HCT116 (cell line): ENCODE measurements around the gene HMGN5. TPM values are rescaled to one million over a fixed set of nuclear protein-coding genes. Genes with fewer than 3 reads are reported as not detected.

ENCODE experiments used
- ATAC-seq: fragments of 200-7000 bp; cut with Tn5 transposase; 2 replicates; pipeline ENCODE4 v1.9.1; 2020; ENCODE audit warnings: mild to moderate bottlenecking, moderate library complexity
- Bru-seq: library from RNA; stranded (reverse); fragments of 400-500 nt; gene quantifications from one replicate; lab custom pipeline; 2021; lab: Mats Ljungman, UMichigan
- BruChase-seq, 2 experiments: library from RNA; stranded (reverse); fragments of 400-500 nt; gene quantifications; one replicate each; lab custom pipeline; 2021; lab: Mats Ljungman, UMichigan
- BruUV-seq: library from RNA; stranded (reverse); fragments of 400-500 nt; replicated peaks from 2 replicates; lab custom pipeline; 2021; lab: Mats Ljungman, UMichigan
- CTCF ChIA-PET: fragments of 300-600 bp; sonication (Branson Sonifier 250); formaldehyde crosslinking; loops from one replicate; lab custom pipeline; 2021; ENCODE audit warnings: antibody characterized with exemption; lab: Charles Lee
- POLR2A ChIA-PET: fragments of 300-600, 350-600 bp; sonication (Branson Sonifier 250); formaldehyde crosslinking; loops from one replicate; lab custom pipeline; 2021; ENCODE audit warnings: antibody characterized with exemption; lab: Charles Lee
- RAD21 ChIA-PET, 2 experiments: fragments of 300-600 bp; sonication (Branson Sonifier 250); formaldehyde crosslinking; loops; one replicate each; lab custom pipeline; 2023; ENCODE audit warnings: low total read pairs in 2 of 2; ENCODE audit not compliant: uncharacterized antibody in 2 of 2, unreplicated experiment in 2 of 2, low non-redundant PET in 1 of 2; lab: Charles Lee
- DNase-seq: peaks from one replicate; pipeline ENCODE4 v3.0.0-alpha.2; 2010; ENCODE audit warnings: low read depth, low spot score
- H2AFZ ChIP-seq: fragments of 200-600 bp; shearing (Covaris generic), sonication (generic); 2 replicates; pipeline ENCODE4 v1.6.1; 2017; ENCODE audit warnings: low read depth, mixed run types, mixed read lengths, antibody characterized with exemption, low read length; ENCODE audit not compliant: poor library complexity, severe bottlenecking
- H3K27ac ChIP-seq: 2 replicates; pipeline ENCODE4 v1.5.1; 2012; ENCODE audit warnings: low read depth, low read length
- H3K27me3 ChIP-seq: fragments of 200-600 bp; sonication (generic); 2 replicates; pipeline ENCODE4 v1.6.1; 2016; ENCODE audit warnings: mixed run types, low read length, mixed read lengths; ENCODE audit not compliant: insufficient read depth
- H3K36me3 ChIP-seq, 2 experiments: fragments of 200-500 bp in 1 of 2; fragments of 200-600 bp in 1 of 2; sonication (Bioruptor generic) in 1 of 2; sonication (generic) in 1 of 2; 2 replicates each; pipeline versions ENCODE4 v1.5.1 to v1.6.1; 2014 to 2016; ENCODE audit warnings: low read length in 2 of 2, inconsistent platforms in 1 of 2, mixed read lengths in 1 of 2, mixed run types in 1 of 2; ENCODE audit not compliant: insufficient read depth in 2 of 2, control insufficient read depth in 1 of 2
- H3K4me1 ChIP-seq, 2 experiments: fragments of 200-600 bp in 1 of 2; sonication (generic) in 1 of 2; 2 replicates each; pipeline versions ENCODE4 v1.5.1 to v1.6.1; 2012 to 2017; ENCODE audit warnings: low read length in 2 of 2, inconsistent platforms in 1 of 2, mild to moderate bottlenecking in 1 of 2, mixed read lengths in 1 of 2, mixed run types in 1 of 2, moderate library complexity in 1 of 2; ENCODE audit not compliant: insufficient read depth in 2 of 2, control insufficient read depth in 1 of 2
- H3K4me2 ChIP-seq: fragments of 200-600 bp; sonication (generic); 2 replicates; pipeline ENCODE4 v1.6.1; 2017; ENCODE audit warnings: mixed run types, low read length, mixed read lengths
- H3K4me3 ChIP-seq, 2 experiments: fragments of 200-600 bp in 1 of 2; sonication (generic) in 1 of 2; replicated peaks in 1 of 2; 2 replicates each; pipeline ENCODE4 v1.5.1; 2011 to 2016; ENCODE audit warnings: low read length in 2 of 2, control low read depth in 1 of 2, low read depth in 1 of 2, mild to moderate bottlenecking in 1 of 2, mixed read lengths in 1 of 2, mixed run types in 1 of 2
- H3K79me2 ChIP-seq: fragments of 200-600 bp; sonication (generic); 2 replicates; pipeline ENCODE4 v1.6.1; 2017; ENCODE audit warnings: mild to moderate bottlenecking, mixed run types, low read length, moderate library complexity, mixed read lengths; ENCODE audit not compliant: insufficient read depth
- H3K9ac ChIP-seq: fragments of 200-600 bp; sonication (generic); 2 replicates; pipeline ENCODE4 v1.6.1; 2016; ENCODE audit warnings: low read length, mixed read lengths
- H3K9me2 ChIP-seq: fragments of 200-600 bp; sonication (generic), shearing (Covaris generic); 2 replicates; pipeline ENCODE4 v1.6.1; 2017; ENCODE audit warnings: mixed run types, mild to moderate bottlenecking, moderate library complexity; ENCODE audit not compliant: insufficient read depth
- H3K9me3 ChIP-seq, 2 experiments: fragments of 200-500 bp in 1 of 2; fragments of 200-600 bp in 1 of 2; sonication (Bioruptor generic) in 1 of 2; sonication (generic) in 1 of 2; 2 replicates each; pipeline ENCODE4 v1.6.1; 2014 to 2017; ENCODE audit warnings: low read length in 2 of 2, mixed read lengths in 2 of 2, inconsistent platforms in 1 of 2, low read depth in 1 of 2, mild to moderate bottlenecking in 1 of 2, mixed run types in 1 of 2, moderate library complexity in 1 of 2; ENCODE audit not compliant: control insufficient read depth in 1 of 2, insufficient read depth in 1 of 2
- H4K20me1 ChIP-seq: fragments of 200-600 bp; sonication (generic), shearing (Covaris generic); 2 replicates; pipeline ENCODE4 v1.6.1; 2017; ENCODE audit warnings: mixed run types, mild to moderate bottlenecking, moderate library complexity; ENCODE audit not compliant: insufficient read depth
- CBX3 ChIP-seq: IDR thresholded peaks from 2 replicates; pipeline ENCODE4 v1.6.1; 2012; ENCODE audit warnings: low read depth
- CEBPB ChIP-seq: IDR thresholded peaks from 2 replicates; pipeline ENCODE4 v1.6.1; 2012; ENCODE audit warnings: low read depth
- ELF1 ChIP-seq: IDR thresholded peaks from 2 replicates; pipeline ENCODE4 v1.6.1; 2012; ENCODE audit warnings: low read depth, borderline replicate concordance
- EZH2 ChIP-seq: fragments of 200-600 bp; sonication (generic); IDR thresholded peaks from 2 replicates; pipeline ENCODE4 v1.6.1; 2017; ENCODE audit warnings: antibody characterized with exemption, mixed run types
- EZH2phosphoT487 ChIP-seq: fragments of 200-600 bp; IDR thresholded peaks from 2 replicates; pipeline ENCODE4 v1.6.1; 2018; ENCODE audit warnings: antibody characterized with exemption, borderline replicate concordance
- FOSL1 ChIP-seq: IDR thresholded peaks from 2 replicates; pipeline ENCODE4 v1.6.1; 2012; ENCODE audit warnings: low read depth
- JUND ChIP-seq: IDR thresholded peaks from 2 replicates; pipeline ENCODE4 v1.6.1; 2012
- POLR2A ChIP-seq: IDR thresholded peaks from 2 replicates; pipeline ENCODE4 v1.7.0; 2011; ENCODE audit warnings: borderline replicate concordance; ENCODE audit not compliant: insufficient read depth, insufficient read length; ENCODE audit errors: extremely low read depth
- POLR2AphosphoS5 ChIP-seq: IDR thresholded peaks from 2 replicates; pipeline ENCODE4 v1.6.1; 2011; ENCODE audit warnings: mild to moderate bottlenecking, low read depth, low read length, moderate library complexity
- RAD21 ChIP-seq: IDR thresholded peaks from 2 replicates; pipeline ENCODE4 v1.6.1; 2012; ENCODE audit warnings: low read depth, mild to moderate bottlenecking
- SIN3A ChIP-seq: IDR thresholded peaks from 2 replicates; pipeline ENCODE4 v1.6.1; 2012; ENCODE audit warnings: low read depth
- SP1 ChIP-seq: IDR thresholded peaks from 2 replicates; pipeline ENCODE4 v1.6.1; 2012; ENCODE audit warnings: low read depth
- SRF ChIP-seq: IDR thresholded peaks from 2 replicates; pipeline ENCODE4 v1.6.1; 2012; ENCODE audit warnings: low read depth
- TCF7L2 ChIP-seq: IDR thresholded peaks from 2 replicates; pipeline ENCODE4 v1.7.0; 2011; ENCODE audit warnings: borderline replicate concordance, inconsistent platforms; ENCODE audit not compliant: insufficient read depth, insufficient read length; ENCODE audit errors: extremely low read depth
- ZFX ChIP-seq: fragments of 450-650 bp; IDR thresholded peaks from 2 replicates; pipeline ENCODE4 v1.6.1; 2017
- ZNF274 ChIP-seq: fragments of 200-500 bp; sonication (Bioruptor generic); IDR thresholded peaks from 2 replicates; pipeline ENCODE4 v1.6.1; 2014; ENCODE audit warnings: mild to moderate bottlenecking, low read depth, low read length, inconsistent platforms
- intact Hi-C: fragments of 100-400 bp; cut with micrococcal nuclease; formaldehyde crosslinking; loops from 2 replicates; pipeline ENCODE4 v1.10.0; 2022
- long read RNA-seq: library from polyadenylated mRNA; unstranded; transcript quantifications from one replicate; pipeline ENCODE4 v2.0.0, GENCODE V29; 2021; ENCODE audit not compliant: unreplicated experiment
- polyA plus RNA-seq: library from polyadenylated mRNA; unstranded; fragments of >200 nt; gene quantifications from 2 replicates; pipeline ENCODE4 v1.2.1, GENCODE V29; 2012; ENCODE audit warnings: missing spikeins
- total RNA-seq: library from RNA; stranded (reverse); gene quantifications from one replicate; pipeline ENCODE4 v1.2.1, GENCODE V29; 2021; ENCODE audit not compliant: unreplicated experiment
- TF ChIP-seq, protein P1 (sequence below): IDR thresholded peaks from 2 replicates; pipeline ENCODE4 v1.6.1; 2012
- TF ChIP-seq, protein P2 (sequence below): IDR thresholded peaks from 2 replicates; pipeline ENCODE4 v1.6.1; 2012; ENCODE audit warnings: low read depth
- TF ChIP-seq, protein P3 (sequence below), 3 experiments: fragments of 200-600 bp in 1 of 3; sonication (generic) in 1 of 3; IDR thresholded peaks in 2 of 3; conservative IDR thresholded peaks in 1 of 3; 2 replicates each; pipeline ENCODE4 v1.5.1; 2012 to 2017; ENCODE audit warnings: low read depth in 2 of 3, low read length in 2 of 3, antibody characterized with exemption in 1 of 3, borderline replicate concordance in 1 of 3, control low read depth in 1 of 3, mild to moderate bottlenecking in 1 of 3, mixed read lengths in 1 of 3, mixed run types in 1 of 3, moderate library complexity in 1 of 3; ENCODE audit not compliant: insufficient read depth in 1 of 3

The HMGN5 gene, protein sequence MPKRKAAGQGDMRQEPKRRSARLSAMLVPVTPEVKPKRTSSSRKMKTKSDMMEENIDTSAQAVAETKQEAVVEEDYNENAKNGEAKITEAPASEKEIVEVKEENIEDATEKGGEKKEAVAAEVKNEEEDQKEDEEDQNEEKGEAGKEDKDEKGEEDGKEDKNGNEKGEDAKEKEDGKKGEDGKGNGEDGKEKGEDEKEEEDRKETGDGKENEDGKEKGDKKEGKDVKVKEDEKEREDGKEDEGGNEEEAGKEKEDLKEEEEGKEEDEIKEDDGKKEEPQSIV
- total RNA-seq (3.0 TPM), Bru-seq, nascent RNA (percentile 37 among the genes with signal in this experiment), BruChase-seq, experiment 1, labeled RNA remaining after a 6-hour chase (percentile 36 among the genes with signal in this experiment), BruChase-seq, experiment 2, labeled RNA remaining after a 2-hour chase (percentile 41 among the genes with signal in this experiment)
- polyA plus RNA-seq, result 3.4 and 4.2 TPM in 2 replicates
- long read RNA-seq, partial matches to known transcripts, result 0 of 20 reads
- long read RNA-seq, other reads (novel, unspliced or antisense), result 18 of 20 reads

DNA sequence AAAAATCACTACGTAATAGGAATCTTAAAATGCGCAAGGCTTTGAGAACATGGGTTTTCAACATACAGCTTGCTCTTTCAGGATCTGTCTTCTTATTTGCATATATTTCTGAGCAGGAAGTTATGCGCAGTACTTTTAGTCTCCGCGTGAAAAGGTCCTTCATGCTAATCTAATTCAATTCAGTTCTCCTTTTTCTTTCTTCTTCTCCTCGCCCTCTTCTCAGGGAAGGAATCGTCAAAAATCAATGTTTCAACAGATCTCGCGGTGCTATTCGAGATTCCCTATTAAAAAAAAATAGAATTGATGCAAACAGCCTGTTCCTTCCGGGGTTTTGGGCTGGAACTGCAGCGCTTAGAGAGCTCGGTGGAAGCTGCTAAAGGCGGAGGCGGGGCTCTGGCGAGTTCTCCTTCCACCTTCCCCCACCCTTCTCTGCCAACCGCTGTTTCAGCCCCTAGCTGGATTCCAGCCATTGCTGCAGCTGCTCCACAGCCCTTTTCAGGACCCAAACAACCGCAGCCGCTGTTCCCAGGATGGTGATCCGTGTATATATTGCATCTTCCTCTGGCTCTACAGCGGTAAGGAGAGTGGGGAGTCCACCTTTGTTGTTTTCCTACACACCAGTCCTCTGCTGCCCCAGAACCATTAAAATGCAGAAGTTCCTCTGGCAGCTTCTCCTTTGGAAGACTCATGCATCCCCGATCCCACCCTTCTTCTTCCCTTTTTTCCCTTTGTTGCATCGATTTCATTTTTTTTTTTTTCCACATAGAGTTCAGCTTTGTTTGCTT is at the start of gene HMGN5, which contains the start of gene SH3BGRL:
Gene HMGN5 (minus strand): TSS at position 243 of the 785 bp plus-strand sequence. CDS start 80,364 bp downstream, outside the sequence.
Gene SH3BGRL (plus strand): TSS at position 432 of the 785 bp plus-strand sequence. CDS start 99 bp downstream, at position 531.
- DNase-seq (peak; percentile 56), ATAC-seq (peak; percentile 99)
- Histone ChIP-seq H3K27ac (peak within 1 kb of the TSS; percentile 52), H2AFZ (peak within 1 kb of the TSS; percentile 83), H3K4me1 (peaks cover 2 to 4% of the 10 kb centered on the region in 2 experiments; a peak in 3 of 4 replicates), H3K79me2 (no peaks in the 10 kb centered on the region), H3K9me2 (no peaks in the 10 kb centered on the region), H3K4me2 (peak within 1 kb of the TSS; percentile 79), H3K27me3 (no peaks in the 10 kb centered on the region), H3K36me3 (no peaks in the 10 kb centered on the region), H3K9me3 (no peaks in the 10 kb centered on the region), H3K9ac (peak within 1 kb of the TSS; percentile 64), H4K20me1 (no peaks in the 10 kb centered on the region), H3K4me3 (peak within 1 kb of the TSS; percentile 62 to 74)
- CTCF ChIA-PET, result interaction anchor here (1.4 kb wide), 2 partner anchors 9 to 176 kb away, joined by 3 read pairs; no protein-coding TSS in a partner anchor
- intact Hi-C loops, result no loop called here
- BruUV-seq, result no TSS peak
- RAD21 ChIA-PET, result no interaction called here
- POLR2A ChIA-PET, result no interaction called here
- no peak for TF ChIP-seq ZNF274
- TF ChIP-seq, protein P1, sequence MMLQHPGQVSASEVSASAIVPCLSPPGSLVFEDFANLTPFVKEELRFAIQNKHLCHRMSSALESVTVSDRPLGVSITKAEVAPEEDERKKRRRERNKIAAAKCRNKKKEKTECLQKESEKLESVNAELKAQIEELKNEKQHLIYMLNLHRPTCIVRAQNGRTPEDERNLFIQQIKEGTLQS, result no peak
- no peak for TF ChIP-seq SIN3A
- no peak for TF ChIP-seq SP1
- TF ChIP-seq POLR2A, result peak; percentile 31
- TF ChIP-seq, protein P2, sequence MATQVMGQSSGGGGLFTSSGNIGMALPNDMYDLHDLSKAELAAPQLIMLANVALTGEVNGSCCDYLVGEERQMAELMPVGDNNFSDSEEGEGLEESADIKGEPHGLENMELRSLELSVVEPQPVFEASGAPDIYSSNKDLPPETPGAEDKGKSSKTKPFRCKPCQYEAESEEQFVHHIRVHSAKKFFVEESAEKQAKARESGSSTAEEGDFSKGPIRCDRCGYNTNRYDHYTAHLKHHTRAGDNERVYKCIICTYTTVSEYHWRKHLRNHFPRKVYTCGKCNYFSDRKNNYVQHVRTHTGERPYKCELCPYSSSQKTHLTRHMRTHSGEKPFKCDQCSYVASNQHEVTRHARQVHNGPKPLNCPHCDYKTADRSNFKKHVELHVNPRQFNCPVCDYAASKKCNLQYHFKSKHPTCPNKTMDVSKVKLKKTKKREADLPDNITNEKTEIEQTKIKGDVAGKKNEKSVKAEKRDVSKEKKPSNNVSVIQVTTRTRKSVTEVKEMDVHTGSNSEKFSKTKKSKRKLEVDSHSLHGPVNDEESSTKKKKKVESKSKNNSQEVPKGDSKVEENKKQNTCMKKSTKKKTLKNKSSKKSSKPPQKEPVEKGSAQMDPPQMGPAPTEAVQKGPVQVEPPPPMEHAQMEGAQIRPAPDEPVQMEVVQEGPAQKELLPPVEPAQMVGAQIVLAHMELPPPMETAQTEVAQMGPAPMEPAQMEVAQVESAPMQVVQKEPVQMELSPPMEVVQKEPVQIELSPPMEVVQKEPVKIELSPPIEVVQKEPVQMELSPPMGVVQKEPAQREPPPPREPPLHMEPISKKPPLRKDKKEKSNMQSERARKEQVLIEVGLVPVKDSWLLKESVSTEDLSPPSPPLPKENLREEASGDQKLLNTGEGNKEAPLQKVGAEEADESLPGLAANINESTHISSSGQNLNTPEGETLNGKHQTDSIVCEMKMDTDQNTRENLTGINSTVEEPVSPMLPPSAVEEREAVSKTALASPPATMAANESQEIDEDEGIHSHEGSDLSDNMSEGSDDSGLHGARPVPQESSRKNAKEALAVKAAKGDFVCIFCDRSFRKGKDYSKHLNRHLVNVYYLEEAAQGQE, result no peak
- TF ChIP-seq ZFX, result no peak
- peak; percentile 55 for TF ChIP-seq ELF1
- TF ChIP-seq EZH2, result no peak
- no peak for TF ChIP-seq POLR2AphosphoS5
- no peak for TF ChIP-seq SRF
- no peak for TF ChIP-seq CEBPB
- TF ChIP-seq FOSL1, result no peak
- no peak; the same call in 1 of the 2 replicates for TF ChIP-seq CBX3
- TF ChIP-seq, protein P3, sequence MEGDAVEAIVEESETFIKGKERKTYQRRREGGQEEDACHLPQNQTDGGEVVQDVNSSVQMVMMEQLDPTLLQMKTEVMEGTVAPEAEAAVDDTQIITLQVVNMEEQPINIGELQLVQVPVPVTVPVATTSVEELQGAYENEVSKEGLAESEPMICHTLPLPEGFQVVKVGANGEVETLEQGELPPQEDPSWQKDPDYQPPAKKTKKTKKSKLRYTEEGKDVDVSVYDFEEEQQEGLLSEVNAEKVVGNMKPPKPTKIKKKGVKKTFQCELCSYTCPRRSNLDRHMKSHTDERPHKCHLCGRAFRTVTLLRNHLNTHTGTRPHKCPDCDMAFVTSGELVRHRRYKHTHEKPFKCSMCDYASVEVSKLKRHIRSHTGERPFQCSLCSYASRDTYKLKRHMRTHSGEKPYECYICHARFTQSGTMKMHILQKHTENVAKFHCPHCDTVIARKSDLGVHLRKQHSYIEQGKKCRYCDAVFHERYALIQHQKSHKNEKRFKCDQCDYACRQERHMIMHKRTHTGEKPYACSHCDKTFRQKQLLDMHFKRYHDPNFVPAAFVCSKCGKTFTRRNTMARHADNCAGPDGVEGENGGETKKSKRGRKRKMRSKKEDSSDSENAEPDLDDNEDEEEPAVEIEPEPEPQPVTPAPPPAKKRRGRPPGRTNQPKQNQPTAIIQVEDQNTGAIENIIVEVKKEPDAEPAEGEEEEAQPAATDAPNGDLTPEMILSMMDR (IDR thresholded peaks at IDR 0.05 in 2 of 3, conservative IDR thresholded peaks at IDR 0.05 in 1 of 3; ENCODE audit: borderline replicate concordance in 1 of 3, insufficient read depth in 1 of 3, low read depth in 2 of 3, low read length in 2 of 3), result no peak
- no peak for TF ChIP-seq JUND
- no peak for TF ChIP-seq RAD21
- no peak for TF ChIP-seq EZH2phosphoT487
- no peak for TF ChIP-seq TCF7L2
